NCI-H446 treated with DMSO at 0.1 percent for 48 hours (cell line): Measurements from ENCODE around the gene POLA1.

Experiments used
- DNase-seq: peaks from one replicate; lab custom pipeline; 2025; lab: John Stamatoyannopoulos, UW

Gene POLA1

DNA sequence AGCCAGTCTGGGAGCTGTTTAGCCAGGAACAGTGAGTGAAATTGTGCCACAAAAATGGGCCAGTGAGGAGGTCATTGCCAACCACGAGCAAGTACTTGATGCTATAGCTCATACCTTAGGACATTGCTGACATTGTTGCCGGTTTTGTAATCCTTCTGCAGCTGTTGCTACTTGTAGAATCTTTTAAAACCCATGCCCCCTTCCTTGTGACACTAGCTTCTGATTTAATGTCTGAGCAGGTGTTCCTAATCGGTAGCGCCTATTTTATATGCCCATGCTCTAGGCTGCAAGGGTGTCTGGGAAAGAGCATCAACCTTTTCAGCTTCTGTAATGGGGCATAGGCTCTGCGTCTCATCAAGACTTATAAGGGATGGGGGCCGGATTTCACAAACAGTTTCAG, 2.6 kb downstream of the POLA1 start:
- no peak for DNase-seq

DNA sequence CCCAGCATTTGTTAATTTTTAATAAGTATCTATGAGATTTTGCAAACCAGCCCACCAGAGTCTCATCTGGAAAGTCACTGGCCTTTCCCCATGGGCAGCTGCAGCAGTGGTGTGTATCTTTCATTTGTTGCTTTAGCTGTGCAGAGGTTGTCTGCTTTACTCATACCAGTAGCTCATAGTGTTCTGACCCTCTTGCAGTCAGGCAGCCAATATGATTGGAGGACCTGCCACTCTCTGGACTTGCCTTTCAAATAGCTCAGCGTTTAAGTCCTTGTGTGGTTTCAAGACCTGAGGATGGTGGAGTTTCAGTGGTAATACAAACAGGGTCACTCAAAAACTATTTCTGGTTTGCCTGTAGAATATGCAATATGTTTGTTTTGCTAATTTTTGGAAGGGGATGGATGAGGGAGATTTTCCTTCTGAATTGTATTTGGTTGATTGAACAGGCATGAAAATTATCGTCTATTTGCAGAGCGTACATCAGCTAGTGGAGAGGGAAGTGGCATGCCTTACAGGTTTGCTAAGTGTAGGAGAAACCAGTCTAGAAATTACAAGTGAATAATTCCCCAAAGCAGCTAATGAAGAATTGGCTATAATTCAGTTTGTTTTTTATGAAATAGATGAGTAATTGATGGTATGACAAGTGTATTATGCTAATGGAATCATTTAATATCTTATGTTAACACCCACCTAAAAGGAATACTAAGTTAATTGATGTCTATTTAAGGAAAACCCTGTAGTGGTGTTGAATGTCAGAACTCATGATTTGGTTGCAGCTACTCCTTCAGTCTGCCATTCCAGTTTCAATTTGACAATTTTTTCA, 8.9 kb downstream of the POLA1 start:
- no peak for DNase-seq

DNA sequence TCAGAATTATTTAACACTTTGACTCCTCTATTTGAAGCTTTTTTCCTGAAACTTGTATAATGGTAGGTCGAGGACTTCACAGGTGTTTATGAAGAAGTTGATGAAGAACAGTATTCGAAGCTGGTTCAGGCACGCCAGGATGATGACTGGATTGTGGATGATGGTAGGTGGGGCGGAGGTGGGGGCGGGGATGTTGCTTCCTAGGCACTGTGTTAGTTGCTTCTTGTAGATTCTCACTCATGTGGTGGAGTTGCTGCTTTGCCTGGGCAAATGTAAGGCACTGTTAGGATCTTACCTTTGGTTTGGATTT, 9.4 kb downstream of the POLA1 start:
- DNase-seq: no peak

DNA sequence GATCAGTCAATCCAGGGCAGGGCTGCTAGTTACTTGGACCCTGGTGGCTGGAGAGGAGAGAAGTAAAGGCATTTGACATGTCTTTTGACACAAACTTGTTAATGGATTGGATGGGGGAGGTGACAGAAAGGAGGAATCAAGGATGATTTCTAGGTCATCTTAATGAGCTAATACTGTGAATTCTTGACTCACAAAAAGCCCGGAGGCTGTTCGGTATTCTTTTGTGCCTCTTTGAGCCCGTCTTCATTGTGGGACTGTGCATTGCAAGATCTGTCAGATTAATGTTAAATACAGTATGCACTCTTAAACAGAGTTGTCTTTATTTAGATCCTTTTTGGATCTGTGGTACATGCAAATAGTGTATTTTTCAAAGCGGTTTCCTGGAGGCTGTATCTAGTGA, 25.1 kb downstream of the POLA1 start:
- no peak for DNase-seq

DNA sequence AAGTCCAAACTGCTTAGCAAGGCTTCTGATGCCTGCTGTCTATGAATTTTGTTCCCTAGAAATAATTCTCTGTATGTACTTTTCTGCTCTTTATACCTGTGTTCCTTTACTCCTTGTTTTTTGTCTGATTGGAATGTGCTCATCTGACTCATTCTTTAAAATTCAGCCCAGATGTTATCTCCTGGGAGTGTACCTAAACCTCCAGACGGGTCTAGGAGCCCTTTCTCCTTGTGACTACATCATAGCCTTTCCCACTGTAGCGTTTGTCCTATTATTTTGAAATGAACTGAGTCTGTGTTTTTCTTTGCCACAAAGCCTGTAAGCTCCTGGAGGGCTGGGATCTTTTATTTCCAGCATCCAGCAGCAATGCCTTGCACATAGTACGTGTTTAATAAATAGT, 26.3 kb downstream of the POLA1 start:
- DNase-seq: no peak

DNA sequence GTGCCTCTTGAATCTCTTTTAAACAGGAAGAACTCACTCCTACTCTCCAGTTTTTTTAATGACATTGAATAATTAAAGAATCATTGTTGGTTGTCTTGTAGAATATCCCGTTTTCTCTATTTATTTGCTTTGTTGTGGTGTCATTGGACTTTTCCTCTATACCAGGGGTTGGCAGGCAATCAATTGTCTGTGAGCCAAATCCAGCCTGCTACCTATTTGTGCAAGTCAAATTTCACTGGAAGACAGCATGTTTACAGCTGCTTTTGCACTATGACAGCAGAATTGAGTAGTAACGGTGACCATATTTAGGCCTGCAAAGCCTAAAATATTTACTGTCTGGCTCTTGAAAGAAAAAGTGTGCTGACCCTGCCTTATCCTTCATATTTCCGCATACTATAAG, 34.8 kb downstream of the POLA1 start:
- no peak for DNase-seq

DNA sequence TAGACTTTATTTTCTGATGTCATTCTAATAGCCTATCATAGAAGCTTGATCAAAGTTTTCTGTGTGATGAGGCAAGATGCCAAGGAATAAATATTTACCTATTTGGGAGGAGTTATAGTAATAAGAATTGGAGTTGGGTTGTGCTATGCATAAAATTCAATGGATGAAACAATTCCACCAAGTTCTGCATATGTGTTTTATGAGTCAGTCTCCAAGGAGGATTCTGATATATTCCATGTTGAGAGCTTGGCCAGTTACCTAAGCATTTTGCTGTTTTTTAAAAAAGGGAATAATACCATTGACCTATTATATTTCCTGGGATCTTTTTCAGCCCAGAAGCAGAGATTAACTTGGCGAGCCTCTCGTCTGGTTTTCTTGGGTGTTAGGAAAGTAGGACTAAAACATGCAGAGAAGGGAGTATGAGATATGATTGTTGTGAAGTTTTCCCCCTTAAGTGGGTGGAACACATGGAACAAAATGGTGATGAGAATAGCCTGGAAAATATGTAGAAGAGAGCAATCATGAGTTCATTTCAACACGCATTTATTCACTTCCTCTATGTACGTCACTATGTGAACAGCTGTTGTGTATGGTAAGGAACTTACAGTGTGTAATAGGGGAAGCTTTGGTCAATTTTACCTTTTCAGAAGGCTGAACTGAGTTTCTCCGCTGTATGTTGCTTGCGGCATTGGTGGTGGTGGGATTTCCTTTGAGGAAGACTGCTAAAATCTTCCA, 39.2 kb downstream of the POLA1 start:
- DNase-seq: no peak

DNA sequence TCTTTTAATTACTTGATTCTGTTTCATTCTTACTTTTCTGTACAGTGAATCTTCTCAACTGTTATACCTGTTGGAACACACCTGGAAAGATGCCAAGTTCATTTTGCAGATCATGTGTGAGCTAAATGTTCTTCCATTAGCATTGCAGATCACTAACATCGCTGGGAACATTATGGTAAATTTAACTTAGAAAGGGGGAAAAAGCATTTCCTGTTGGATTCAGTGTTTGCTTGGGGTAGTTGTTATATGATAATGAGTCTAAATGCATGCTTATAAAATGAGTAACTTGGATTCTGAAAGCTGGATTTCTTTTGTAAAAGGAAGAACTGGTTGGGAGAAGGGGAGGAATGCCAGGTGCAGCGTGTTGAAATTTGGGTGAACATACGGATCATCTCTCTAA, 47.6 kb downstream of the POLA1 start:
- no peak for DNase-seq

DNA sequence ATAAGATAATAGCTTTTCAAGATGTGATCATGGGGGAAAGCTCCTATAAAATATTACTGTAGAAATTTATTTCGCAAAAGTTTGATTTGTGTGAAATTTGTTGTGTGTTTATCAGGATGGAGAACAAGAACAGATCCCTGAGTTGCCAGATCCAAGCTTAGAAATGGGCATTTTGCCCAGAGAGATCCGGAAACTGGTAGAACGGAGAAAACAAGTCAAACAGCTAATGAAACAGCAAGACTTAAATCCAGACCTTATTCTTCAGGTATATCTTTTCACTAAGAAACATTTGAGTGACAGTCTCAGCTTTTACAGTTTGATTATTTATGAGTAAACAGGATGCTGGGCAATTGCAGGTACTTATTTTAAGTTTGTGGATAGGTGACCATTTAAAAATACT, 54.5 kb downstream of the POLA1 start:
- no peak for DNase-seq

DNA sequence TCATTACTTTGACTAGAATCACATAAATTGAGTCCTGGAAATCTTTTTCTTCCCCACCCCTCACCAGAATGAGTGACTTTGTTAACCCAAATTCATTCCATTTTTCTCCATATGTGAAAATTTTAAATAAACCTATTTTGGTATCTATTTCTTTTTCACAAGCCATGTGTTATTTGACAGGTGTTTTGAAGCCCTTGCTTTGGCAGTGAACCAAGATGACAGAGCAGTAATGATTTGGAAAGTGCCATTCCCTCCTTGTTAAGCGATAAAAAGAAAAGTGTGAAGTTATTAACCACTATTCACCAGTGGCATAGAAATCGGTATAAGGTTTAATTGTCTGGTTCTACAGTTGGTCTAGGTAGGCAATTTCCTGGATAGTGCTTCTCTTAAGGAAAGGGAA, 66.1 kb downstream of the POLA1 start:
- no peak for DNase-seq

DNA sequence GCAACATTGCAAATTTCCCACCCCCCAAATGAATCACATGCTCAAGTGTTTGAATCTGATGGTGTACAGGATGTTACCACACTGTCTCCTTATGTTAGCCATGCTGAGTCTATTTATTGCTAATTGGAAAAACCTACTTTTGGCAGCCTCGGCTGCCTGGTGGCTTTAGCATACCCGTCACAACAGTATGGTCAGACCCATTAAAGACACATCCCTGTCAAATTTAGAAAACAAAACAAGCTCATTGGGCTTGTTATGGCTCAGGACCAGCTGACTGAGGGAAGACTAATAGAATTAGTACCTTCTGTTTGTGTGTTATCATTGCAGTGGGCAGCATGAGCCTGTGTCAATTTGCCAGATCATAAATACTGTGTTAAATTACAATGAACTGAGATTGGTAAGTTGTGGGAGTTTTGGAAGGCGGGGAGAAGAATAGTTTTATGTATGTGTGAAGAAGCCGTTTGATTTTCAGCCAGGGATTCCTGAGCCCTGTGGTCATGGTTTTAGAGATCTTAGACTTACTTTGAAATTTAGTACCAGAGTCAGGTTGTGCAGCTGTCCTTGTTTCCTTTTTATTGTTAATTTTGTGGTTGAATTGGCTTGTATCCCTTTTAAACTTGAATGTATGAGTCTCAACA, 66.8 kb downstream of the POLA1 start:
- no peak for DNase-seq

DNA sequence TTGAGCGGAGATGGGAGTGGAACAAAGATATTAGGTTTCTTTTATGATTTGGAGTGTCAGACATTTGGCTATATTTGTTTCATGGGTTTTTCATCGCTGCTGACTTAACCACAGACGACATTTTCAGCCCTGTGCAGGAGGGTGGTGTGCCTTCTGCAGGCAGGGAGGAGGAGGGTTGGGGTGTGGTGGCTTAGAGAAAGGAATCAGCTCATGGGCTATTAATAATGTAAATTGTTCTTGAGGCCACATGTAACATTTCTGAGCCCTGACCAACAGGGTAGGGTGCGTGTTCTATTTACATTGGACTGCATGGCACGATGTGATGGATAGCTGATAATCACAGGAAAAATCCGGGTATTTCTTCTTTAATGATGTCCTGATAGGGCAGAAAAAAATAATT, 67.6 kb downstream of the POLA1 start:
- no peak for DNase-seq

DNA sequence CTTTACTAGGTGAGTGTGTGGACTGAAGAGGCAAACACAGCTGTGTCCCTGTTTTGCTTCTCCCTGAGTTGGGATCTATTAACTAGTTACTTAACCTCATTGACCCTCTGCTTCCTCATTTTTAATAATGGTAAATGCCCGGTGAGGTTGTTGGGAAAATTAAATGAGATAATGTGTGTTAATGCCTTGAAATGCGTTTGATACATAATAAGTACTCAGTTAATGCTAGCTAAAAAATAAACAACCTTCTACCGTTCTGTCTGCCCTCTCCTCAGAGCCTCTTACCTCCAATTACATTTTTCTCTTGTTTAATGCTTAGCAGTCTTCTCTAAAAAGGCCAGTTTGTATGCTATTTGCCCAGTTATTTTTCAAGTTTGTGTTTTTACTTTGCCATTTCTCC, 70.3 kb downstream of the POLA1 start:
- DNase-seq: no peak

DNA sequence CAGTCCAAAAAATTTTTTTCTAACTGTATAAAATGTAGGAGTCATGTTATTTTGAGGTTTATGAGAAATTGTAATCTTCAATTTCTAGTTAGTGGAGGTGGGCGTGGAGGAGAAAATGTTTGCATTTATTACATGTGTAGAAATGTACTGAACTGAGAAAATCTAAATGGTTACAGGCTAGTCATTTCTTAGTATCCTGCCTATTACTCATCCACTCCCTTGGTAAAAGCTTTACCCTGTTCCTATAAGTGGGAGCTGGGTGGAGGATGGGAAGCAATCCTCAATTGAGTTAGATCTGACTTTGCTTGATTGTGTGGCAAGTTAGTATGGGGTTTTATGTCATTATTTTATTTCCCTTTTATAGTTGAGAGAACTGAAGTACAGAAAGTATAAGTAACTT, 73.8 kb downstream of the POLA1 start:
- DNase-seq: no peak

DNA sequence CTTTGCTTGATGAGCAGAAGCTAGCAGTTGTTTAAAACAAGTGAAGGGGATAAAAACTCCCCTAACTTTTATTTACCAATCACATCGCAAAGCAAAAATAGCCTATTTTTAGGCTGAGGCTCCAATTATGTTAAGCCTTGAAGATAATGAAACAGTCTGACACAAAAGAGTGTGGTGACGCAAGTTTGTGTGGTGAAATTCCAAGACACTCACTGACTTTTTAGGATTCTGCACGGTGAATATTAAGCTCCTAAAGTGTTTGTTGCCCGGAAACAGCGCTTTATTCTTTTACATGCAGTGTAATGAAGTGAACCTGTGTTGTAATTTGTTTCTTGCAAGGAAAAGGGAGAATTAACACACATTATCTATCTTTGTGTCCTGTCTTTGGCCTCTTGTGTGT, 74.8 kb downstream of the POLA1 start:
- no peak for DNase-seq

DNA sequence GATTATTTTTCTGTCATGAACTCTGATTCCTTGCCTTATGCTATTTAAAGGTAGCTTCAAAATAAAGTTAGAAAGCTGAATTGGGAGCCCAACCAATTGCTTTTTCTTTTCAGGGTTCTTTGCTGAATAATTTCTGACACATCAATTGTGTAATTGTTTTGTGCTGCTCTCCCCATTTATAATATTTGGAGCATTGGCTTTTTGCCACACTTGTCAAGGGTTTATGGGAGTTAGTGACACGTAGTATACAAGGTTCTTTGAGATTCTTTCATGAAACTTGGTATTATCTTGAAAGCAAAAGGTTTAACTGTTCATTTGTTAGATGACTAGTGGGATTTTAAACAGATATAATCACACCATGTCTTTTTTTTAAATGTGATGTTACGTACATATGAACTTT, 80.9 kb downstream of the POLA1 start:
- DNase-seq: no peak

DNA sequence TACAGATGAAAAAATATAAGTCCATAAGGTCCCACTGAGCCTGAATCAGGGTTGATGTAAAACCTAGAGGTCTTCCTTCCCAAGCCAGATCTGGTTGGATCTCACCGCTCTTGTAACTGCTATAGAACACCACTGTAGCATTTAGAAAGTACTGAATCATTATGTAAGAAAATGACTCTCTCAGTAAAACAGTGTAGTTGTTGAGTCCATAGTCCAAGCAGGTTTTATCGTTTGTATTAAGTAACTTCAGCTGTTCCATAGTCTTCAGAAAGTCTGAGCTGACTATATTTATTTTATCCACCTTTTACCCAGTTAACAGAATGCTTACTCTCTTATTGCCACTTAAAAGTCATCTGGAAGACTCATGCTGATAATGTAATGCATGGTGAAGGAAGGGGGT, 82.2 kb downstream of the POLA1 start:
- DNase-seq: no peak

DNA sequence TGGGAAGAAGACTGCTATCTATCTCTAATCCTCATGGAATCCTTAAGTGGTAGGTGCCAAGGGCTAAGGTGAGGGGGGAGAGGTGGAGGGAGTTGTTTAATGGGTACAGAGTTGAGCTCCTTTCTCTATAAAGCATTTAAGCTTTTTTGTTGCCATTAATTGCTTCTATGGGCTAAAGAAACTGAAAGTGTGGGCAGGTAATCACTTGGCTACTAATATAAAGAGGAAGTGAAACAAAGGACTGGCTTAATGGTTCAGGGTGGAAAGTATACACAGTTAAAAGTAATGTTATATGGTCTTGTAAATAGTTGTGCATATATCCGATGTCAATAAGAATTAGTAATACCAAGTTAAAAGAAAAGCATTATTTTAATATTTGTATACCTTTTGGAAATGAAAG, 83.9 kb downstream of the POLA1 start:
- DNase-seq: no peak

DNA sequence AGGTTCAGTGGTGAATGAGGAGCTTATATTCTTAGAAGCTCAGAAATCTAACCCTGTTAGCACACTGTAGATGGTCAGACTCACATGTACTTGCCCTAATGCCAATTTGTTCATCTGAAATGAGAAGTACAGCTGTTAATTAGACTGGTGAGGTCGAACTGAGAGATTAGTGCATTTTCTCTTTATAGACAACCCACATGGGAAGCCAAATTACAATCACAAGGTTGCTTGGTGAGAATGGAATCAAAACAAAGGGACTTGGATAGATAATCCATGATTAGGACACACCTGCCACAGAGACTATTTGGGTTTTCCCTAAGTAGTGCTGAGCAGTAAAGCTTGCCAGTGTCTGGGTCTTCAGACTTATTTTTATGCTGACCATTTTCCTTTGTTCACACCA, 88.3 kb downstream of the POLA1 start:
- DNase-seq: no peak

DNA sequence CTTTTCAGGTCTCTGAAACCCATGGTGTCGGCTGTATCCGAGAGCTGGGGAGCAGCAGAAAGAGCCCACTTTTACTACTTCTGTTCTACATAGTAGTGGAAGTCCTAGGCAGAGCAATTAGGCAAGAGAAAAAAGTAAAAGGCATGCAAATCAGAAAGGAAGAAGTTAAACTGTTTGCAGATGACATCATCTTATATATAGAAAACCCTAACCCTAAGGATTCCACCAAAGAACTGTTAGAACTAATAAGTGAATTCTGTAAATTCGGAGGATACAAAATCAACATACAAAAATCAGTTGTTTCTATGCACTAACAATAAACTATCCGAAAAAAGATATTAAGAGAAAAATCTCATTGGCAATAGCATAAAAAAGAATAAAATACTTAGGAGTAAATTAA, 95.3 kb downstream of the POLA1 start:
- no peak for DNase-seq

DNA sequence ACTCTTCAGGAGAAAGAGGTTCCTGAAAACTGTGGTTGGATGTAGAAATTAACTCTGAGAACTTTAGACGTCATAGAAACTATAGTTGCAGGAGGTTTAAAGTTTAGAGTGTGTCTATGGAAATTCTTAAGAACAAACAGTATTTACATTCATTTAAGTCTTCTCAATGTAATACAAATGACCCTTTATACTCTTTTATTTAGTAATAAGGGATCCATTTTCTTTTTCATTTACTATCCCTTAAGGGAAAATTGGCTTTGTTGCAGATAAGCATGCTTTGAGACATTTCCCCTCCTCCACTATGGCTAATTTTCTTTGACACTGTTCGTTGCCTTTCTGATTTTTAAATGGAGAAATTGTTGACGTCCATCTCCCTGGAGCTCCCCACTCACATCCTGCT, 96.4 kb downstream of the POLA1 start:
- DNase-seq: no peak

DNA sequence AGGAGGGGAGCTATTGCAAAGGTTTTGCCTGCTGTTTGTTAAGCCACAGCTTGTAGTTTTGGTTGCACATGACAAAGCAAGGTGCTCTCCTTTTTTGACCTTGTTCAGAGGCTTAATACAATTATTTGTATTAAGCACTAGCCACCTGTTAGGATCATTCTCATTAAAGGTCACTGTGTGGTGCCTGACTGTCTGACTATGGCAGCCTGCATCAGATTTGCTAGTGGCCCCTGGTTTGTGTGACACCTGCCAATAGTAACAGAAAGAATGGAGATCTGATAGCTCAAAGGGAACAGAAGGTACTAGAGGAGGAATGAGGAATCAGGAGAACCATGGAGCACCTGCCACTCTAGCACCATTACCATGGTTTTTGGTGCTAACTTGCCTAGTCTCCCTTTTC, 102.5 kb downstream of the POLA1 start:
- DNase-seq: no peak

DNA sequence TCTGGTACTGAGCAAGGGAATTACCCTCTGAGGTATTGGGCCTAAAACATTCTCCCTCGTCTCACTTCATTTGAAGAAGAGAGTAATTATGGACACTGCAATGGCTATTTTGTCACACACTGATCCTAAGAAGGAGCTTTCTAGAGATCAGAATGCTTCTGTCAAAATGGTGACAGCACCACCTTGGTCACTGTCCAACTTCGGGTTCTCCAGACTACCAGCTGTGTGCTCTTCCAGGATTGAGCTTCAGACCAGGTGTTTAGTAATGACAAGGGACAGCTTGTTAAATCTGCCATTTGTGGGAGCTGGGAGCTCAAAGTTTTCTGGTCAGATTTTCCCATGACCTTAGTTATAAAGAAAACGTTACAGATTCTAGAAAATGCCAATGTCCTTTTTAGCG, 105.4 kb downstream of the POLA1 start:
- no peak for DNase-seq

DNA sequence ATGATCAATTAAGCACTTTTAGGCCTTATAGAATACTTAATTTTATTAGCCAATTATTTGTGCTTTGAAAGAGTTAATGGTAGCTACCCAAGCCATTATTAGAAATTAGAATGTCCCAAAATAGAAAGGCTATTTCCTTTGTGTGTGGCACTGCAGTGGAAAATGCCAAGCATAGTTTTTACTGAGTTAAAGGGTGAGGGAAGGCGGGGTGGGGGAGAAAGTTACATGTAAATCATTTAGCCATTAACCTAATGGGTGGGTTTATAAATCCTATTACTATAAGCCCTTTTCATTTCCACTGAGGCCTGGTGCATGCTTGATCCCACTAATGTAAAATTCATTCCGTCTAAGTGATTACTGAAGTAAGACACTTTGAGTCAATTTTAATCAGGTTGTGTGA, 105.8 kb downstream of the POLA1 start:
- no peak for DNase-seq
